ENCODE results near the gene CHMP4A.

CHMP4A gene, protein sequence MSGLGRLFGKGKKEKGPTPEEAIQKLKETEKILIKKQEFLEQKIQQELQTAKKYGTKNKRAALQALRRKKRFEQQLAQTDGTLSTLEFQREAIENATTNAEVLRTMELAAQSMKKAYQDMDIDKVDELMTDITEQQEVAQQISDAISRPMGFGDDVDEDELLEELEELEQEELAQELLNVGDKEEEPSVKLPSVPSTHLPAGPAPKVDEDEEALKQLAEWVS

DNA sequence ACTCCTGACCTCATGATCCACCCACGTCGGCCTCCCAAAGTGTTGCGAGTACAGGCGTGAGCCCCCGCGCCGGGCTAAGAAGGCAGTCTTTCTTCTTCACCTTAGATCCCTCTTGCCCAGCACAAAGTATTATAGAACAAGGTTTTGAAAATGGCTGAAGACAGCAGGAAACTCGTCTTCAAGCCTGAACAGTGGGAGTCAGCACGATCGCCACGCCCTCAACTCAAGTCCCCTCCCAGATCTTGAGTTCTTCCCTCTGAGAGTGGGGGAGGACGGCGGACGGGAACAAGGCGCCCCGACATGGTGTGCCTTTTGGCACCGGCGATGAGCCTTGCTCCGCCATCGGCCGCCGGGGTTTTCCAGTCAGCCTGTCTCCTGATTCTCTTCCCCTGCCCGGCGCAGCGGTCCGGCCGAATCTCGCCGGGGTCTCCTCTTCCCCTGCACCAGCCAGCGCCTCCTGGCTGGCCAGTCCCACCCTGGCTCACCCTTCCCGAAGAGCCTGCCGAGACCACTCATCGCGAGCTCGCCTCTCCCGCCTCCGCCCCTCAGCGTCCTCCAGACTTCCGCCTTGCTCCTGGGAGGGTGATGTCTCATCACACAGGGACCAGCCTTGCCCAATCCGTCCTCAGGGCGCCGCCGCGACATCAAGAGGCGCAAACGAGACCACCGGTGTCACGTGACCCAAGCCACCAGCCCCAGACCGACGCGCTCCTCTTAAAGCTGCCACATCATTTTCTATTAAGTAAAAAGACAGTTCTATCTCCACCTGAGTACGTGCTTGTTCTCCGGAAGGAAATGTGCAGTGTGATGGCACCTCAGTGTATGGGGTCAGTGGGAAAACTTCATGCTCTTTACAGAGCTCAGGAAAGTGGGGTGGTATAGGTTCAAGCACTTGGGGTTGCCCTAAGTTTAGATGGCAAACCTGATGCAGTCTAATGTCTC, at the start of gene CHMP4A:
Gene CHMP4A (minus strand): TSS at position 565 of the 942 bp plus-strand sequence. CDS start 49 bp downstream, at position 516.
- peak; percentile 96 for DNase-seq

DNA sequence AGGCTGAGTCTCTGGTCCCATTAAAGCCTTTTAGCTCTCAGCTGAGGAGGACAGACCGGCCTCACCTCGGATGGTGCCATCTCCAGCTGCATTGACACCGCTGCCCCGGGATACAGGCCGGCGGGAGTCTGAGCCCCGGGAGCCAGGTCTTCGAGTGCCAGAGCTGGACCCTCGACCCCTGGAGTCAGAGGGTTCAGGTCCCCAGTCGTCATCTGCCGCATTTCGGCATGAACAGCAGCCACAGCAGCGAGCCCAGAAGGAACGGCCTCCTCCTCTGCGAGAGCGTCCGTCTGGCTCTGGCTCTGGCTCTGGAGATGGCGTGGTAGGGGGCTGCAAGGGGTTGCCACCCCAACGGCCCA, 48.7 kb upstream of the CHMP4A start:
- DNase-seq, result no peak

DNA sequence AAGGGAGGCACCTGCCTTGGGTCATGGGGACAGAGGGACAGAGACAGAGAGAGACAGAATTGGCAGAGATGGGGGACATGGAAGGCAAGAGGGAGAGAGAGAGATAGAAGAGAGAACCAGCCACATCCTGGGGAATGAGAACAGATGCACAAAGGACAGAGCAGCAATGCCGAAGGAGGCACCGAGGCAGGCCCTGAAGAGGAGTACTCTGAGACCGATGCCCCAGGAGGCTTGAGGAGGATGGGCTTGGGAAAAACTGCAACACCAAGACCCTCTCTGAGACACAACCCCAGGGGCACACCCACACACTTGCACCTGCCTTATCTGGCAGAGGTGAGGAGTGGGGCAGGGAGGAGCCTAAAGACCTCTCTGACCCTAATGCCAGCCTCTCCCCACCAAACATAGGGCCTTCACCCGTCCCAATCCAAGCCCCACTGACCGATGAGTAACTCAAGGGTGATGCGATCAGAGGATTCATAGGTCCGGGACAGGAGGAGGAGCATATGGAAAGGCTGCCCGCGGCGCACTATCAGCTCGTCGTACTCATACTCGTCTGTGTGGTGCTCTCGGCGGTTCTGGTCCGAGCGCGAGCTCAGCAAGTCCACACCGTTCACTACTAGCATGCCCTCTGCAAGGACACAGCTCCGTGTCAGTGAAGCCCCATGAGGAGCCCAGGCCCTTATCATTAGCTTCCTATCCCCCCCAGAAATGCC, 48.1 kb upstream of the CHMP4A start:
- DNase-seq, result no peak

DNA sequence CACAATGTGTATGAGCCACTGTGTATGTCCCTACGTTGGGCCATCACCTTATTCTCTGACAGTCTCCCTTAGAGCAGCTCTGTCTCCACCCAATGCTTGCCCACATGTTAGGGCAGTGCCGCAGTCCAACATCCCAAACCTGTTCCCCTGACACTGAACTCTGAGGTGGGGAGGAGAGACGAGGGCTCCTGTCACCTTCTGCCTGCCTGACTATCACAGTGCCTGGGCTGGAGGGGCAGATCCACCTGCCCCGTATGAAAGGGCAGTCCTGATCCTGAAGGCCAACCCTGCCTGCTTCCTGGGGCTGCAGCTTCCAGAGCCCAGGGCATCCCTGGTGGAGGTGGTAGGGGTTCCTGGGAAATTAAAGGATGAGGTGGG, 47.5 kb upstream of the CHMP4A start:
- DNase-seq, result no peak

DNA sequence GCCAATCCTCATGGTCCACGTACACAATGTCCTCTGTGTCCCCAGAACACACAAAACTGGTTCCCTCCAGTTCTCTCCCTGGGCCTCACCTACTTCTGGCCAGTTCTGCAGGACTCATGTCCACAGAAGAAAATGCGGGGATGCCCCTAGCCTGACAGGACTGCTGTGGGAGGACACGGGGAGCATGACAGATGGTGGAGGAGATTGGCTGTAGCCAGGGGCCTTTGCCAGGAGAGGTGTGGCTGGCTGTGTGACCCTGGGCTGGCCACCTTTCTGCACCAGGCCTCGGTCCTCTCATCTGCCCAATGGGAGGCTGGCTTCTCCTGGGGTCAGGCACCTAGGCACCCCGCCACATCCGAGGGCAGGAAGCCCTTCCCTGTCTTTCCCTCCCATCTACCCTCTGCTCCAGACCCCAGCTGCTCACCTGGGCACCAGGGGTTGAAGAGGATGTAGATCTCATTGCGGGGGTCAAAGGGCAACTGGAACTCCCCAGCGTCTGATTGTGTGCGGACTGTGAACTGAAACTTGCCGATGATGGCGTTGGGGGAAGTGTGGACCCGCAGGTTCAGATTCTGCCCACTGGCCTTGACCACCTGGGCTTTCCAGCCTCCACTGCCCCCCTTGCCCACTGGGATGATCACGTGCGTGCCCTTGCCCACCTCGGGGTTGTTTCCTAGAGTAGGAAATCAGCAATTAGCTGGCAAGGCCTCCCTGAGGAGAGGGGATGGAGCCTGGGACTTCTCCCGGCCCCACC, 46.9 kb upstream of the CHMP4A start:
- no peak for DNase-seq

DNA sequence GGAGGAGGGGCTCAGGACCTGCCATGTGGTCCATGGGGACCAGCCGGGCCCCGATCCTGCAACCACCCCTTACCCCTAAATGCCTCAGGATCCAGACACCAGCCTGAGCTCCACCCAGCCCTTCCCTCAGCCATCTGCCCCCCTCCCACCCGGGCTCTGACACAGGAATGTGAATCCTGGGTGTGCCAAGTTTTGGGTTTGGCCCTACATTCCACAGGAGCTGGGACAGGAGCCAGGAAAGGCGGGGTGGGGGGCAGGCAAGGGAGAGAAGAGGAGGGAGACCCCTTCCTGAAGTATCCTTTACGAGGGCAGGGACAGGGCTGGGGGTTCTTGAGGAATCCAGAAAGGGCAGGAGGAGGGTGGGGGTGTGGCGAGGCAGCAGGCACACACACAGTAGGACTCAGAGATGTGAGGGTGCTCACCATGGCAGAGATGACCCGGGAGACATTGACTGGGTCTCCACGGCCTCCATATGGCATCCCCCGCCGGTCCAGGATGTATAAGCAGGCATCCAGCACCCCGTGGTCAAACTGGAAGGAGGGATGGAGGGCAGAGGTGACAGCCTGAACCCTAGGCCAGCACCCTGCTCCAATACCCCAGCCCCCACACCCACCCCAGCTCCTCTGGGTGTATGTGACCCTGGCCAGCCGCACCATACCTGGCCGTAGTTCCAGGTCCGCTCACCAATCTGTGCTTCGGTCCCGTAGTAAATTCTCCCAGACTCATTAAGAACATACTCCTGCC, 46.2 kb upstream of the CHMP4A start:
- DNase-seq, result no peak

DNA sequence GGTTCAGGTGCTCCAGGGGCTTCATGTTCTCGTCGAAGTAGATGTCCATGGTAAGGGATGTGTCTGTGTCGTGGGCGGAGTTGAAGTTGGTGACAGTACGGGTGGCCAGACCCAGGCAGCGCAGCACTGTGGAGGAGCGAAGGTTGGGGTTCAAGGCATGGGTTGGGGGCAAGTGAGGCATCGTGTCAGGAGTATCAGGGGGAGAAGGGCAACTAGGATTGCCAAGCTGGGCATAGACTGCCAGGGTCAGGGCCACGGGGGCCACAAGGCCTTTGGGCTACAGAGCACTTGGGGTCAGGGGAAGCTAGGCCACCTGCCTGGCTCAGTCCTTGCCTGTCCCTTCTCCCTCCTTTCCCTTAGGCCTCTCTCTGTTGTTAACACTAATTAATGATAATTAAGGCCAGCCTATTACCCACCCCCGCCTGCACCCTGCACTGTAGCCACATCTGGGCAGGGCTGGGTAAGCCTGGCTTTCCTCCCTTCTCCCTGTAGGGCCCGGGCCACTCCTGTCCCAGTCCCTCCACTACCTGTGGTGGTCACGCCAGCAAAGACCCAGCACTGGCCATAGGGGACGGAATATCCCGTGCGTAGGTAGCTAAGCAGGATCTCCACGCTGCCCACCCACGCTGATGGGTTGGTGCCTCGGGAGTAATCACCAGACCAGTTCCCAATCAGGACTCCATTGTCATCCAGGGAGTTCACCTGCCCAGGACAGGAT, 45.4 kb upstream of the CHMP4A start:
- DNase-seq, result no peak

DNA sequence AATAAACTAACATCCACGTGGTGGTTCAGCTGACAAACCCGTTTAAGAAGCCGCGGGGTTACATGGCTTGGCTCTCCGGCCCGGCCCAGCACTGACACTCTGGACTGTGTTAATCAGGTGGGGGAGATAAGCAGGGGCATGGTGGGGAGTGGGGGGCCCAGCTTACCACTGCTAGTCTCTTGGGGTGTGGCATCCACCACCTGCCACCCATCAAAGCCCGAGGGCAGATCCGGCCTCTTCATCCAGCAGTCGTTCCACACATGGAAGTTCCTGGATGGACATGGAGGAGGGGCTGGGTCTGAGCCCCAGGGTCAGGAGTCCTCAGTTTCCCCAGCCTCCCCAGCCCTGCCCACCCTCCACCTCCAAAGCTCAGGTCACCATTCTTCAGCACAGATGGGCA, 44.8 kb upstream of the CHMP4A start:
- DNase-seq, result no peak

DNA sequence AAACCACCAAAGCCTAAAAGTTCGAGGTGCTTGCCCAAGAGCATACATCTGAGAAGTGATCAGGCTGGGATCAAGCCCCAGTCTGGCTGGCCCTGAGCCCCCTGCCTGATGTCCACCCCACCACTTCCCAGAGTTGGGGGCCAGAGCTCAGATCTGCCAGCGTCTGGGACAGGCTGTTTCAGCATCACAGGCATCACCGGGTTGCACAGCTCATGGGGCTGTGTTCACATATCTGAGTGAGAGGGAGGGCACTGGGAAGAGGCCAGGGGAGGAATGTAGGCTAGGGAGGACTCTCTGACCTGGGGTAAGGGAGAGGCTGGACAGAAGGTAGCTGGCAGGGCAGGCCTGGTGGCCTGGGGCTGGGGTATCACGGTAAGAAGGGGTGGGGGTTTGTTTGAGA, 43.7 kb upstream of the CHMP4A start:
- DNase-seq, result no peak

DNA sequence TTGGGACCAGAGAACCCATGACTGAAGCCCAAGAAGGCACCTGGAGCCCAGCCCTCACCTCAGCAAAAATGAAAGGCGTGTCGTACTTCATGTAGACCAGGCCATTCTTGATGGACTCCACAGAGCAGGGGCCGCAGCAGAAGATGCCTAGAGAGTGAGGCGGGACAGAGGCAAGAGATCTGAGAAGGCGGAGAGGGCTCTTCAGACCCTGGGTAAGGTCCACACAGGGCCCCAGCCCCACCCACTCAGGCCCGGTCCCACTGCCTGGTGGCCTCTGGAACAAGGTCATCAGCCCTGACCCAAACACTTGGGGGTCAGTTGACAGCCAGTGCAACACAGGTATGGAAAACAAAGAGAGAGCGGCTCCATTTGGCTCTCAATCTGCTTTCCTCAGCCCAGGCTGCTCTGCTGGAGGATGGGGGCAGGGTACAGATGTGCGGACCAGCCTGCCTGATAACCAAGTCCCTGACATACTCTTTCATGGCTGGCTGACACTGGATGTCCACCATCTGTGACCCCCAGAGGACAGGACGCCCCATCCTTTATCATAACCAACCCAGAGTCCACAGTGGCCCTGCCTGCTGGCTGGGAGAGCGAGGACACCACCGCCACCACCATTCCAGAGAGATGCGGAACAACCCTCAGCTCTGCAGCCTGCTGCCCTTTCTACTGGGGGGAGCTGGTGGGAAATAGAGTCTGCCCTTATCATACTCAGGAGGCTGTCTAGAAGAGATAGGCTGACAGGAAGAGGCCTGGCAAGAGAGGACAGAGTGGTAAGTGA, 42.8 kb upstream of the CHMP4A start:
- DNase-seq, result no peak

DNA sequence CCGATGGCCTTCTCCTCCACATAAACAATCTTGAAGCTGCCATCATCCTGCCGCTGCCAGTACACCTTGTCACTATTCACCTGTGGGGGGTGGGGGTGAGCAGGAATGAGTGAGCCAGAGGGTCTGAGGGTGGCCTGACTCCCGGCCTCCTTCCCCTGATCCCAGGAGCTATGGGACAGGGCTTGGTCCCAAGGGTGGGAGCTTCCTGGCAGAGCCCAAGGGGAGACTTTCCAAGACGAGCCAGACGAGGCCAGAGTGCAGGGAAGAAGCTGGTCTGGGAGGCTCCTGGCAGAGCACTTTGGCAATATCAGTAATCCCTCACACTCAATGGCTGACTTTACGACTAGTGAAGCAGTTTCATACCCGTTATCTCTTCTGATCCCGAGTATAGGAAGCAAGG, 42.1 kb upstream of the CHMP4A start:
- no peak for DNase-seq

DNA sequence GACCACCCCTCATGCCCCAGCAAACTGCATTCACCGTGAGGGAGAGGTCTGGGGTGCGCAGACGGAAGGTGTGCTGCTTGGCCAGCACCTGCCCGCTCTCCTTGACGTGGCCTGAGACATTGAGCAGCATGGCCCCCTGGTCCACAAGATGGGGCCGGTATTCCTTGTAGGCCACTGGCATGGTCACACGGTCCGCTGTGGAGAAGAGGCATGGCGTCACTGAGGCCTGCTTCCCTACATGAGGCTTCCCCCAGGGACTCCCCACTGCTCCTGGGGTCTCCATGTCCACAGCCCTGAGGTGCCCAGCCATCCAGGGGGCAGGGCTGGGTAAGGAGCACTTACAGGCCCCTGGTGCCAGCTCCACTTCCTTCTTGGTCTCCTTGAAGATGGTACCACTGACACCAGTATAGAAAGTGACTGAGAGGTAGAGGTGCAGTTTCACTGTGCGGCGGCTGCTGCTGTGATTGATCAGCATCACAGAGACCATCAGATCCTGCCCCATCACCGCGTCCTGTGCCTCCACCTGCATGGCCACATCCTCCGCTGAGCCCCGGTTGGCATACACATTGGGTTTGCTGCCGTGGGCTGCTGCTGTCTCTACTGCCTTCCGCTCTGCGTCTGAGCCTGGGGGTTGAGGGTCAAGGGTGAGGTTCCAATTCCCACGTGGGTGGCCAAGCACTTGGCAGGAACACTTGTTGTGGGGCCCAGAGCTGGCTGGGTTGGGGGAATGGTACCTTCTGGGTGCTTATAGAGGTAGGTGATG, 41.5 kb upstream of the CHMP4A start:
- DNase-seq, result no peak

DNA sequence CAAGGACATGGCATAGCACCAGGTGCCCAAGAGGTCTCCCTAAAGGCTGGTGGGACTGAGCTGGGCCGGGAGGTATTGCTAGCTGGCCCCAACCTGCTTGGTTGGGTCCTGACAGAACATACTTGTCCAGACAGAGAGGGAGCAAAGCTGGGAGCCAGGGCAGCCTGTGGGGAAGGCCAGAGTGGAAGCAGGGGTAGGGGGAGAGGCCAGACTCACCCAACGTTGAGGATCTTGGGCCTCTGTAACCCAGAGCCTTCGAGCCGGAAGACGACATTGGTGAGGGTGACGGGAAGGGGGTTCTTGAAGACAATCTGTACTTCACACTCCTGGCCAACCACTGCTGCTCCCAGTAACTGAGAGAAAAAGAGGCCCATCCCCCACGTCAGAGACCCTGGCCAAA, 40.6 kb upstream of the CHMP4A start:
- DNase-seq, result no peak

DNA sequence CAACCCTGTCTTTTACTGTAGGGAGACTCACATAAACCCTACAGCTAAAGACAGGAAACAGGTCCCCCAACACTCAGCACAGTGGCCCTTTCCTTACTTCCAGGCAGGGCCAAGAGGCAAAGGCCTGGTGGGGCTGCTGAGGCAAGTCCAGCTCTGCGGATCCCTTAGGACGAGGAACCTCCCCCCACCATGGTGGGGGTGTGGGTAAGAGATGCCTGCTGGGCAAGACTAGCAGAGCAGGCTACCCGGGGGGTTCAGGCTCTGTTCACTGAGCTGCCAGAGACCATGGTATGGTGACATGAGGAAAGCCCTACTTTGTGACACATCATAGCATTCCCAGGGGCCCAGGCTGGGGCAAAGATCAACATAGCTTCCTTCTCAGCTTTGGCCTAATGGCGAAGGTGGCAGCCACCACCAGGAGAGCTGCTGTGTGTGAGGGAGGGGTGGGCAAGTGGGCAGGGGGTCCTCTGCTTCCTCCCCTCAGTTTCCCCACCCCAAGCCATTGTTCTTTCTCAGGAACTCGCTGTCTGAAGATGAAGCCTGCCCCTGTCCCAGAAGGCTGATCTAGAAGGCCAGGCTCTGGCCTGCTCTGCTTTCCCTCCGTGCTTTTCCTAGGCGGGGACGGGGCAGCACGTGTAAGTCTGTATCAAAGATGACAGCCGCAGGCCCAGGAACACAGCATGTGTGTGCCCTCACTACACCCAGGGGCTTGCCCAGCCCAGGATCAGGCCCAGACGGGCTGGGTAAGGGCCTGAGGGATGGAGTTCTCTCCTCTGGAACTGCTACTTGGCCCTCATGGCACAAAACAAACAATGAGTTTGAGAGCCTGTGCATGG, 39.2 kb upstream of the CHMP4A start:
- no peak for DNase-seq

DNA sequence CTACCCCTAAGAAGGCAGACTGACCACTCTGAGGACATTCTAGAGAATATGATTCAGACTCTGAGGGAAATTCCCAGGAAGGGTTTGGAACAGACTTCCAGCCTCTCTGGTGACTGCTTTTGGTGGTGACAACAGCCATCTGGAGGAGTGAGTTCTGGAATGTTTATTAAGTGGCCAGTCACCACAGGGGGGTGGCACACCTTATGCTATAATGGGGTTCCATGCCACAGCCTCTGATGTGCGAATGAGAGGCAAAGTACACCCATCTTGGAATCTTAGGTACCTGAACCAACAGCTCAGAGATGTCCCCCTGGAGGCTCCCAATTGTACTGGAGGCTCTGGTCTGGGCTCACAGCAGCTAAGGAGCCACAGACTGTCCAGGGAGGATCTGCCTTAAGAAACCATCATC, 38.6 kb upstream of the CHMP4A start:
- no peak for DNase-seq

DNA sequence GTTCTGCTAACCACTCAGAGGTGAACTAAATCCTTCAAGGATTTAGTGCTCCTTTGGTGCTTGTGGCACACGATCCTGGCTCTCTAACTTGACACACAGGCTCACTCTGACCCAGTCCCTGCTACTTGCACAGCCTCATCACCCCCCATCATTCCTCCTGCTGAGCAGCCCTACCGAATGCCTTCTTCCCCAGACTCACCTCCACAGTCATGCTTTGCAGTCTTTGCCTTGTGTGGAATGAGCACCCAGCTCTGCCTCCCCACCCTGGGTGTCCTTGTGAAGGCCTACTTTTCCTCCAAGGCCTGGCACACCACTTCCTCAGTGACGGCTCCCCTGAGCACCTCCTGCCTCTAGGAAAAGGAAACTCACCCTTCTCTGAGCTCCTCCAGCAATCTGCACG, 37.1 kb upstream of the CHMP4A start:
- DNase-seq, result no peak

DNA sequence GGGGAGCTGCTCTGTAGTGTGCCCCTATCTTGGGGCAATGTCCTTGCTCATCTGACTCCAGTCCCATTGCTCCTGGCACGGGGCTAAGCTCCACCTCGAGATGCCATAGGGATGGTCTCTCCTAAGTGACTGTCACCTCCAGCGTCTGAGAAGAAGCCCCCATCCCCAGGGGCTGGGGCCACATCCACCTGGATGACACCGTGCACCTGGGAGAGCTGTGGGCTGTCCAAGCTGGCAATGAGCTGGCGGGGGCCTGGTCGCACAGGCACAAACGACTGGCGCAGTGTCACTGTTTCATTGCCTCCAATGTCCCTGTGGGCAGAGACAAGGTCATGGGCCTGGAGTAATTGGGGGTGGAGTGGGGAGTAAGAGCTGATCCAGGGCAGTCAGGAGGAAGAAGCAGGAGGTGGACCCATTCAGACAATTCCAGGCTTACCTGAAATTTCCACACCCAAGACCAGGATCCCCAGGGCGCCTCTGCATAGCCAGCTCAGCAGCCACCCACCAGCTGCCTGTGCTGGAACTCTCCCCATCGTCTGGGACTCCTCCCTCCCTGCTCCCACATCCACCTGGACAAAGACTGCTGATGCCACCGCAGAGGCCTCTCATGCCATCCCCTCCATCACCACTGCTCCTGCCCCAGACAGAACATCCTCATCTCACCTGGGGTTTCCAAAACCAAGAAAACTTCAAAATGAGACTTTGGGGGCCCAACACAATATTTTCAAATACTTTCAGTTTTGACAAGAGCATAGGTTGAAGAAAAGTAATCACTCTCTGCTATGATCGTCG, 36.1 kb upstream of the CHMP4A start:
- DNase-seq, result no peak

DNA sequence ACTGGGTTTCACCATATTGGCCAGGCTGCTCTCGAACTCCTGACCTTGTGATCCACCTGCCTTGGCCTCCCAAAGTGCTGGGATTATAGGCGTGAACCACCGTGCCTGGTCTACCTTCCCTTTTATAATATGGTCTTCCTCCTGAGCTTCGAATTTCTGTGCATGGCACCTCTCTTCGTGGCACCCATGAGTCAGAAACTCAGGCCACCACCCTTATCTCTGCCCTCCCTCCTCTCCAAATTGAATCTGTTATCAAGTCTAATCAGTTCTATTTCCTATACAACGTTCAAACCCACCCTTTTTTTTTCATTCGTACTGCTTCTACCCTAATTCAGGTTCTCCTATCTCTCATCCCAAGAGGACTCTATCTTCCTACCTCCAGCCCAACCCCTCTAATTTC, 34.1 kb upstream of the CHMP4A start:
- no peak for DNase-seq
